ENCODE results near the gene CD226. TPM values are rescaled to one million over a fixed set of nuclear protein-coding genes. Genes with fewer than 3 reads are reported as not detected.

CD226 gene
- total RNA-seq, 1 experiment from 2014 or later = 1.2 TPM

DNA sequence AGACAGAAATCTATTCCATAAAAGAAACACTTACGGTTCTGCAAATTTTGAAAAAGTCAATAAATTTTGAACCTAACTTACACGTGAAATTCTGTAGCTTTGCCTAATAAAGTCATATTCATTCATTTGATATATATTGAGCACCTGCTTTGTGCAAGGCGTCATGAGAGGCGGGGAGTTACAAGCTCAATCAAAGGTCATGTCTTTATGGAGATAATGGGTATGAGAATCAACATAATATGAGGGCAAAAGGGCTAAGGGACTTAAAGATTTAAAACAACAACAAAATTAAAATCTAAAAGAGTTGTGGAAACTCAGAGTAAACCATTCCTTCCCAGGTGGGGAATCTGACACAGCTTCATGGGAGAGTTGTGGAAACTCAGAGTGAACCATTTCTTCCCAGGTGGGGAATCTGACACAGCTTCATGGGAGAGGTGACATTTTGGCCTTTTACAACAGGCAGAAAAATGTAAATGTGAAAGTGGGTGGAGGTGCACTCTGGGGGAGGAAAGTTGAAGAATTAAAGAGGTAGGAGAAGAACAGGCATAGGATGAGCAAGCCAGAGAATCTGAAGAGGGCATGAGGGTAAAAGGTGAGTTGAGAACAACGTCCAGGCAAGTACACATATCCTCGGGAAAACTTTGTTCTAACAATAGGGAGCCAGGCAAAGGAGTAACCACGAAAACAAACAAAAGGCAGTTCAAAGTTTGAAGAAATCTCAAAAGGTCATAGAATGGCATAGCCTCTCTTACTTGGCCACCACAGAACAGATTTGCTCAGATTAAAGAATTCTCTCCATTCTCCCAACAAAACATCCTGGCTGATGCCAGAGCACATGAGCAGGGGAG, 49.5 kb upstream of the CD226 start:
- RAD21 ChIA-PET (ENCODE audit: low non-redundant PET in 1 of 2, low total read pairs in 2 of 2, uncharacterized antibody in 2 of 2, unreplicated experiment in 2 of 2) = no interaction called here
- H3K27me3 ChIP-seq (ENCODE audit: insufficient read depth, low read length) = no peaks in the 10 kb centered on the region
- H4K20me1 ChIP-seq (ENCODE audit: insufficient read depth) = no peaks in the 10 kb centered on the region
- POLR2A ChIA-PET = no interaction called here
- ATAC-seq = no peak
- H2AFZ ChIP-seq (ENCODE audit: low read depth, low read length, poor library complexity, severe bottlenecking) = no peak overlapping the region
- peaks cover 2 to 5% of the 10 kb centered on the region in 2 experiments; a peak in 1 of 4 replicates for H3K36me3 ChIP-seq (ENCODE audit: control insufficient read depth in 1 of 2, insufficient read depth in 2 of 2, low read length in 2 of 2)
- 0 out of 4 replicates have a peak, but pooled peaks cover 0 to 2% of the 10 kb centered on the region in 2 experiments for H3K4me1 ChIP-seq (ENCODE audit: control insufficient read depth in 1 of 2, insufficient read depth in 2 of 2, low read length in 2 of 2)
- no peak overlapping the region for H3K4me2 ChIP-seq (ENCODE audit: low read length)
- no peak for TF ChIP-seq JUND (IDR thresholded peaks at IDR 0.05)
- TF ChIP-seq, protein P1, sequence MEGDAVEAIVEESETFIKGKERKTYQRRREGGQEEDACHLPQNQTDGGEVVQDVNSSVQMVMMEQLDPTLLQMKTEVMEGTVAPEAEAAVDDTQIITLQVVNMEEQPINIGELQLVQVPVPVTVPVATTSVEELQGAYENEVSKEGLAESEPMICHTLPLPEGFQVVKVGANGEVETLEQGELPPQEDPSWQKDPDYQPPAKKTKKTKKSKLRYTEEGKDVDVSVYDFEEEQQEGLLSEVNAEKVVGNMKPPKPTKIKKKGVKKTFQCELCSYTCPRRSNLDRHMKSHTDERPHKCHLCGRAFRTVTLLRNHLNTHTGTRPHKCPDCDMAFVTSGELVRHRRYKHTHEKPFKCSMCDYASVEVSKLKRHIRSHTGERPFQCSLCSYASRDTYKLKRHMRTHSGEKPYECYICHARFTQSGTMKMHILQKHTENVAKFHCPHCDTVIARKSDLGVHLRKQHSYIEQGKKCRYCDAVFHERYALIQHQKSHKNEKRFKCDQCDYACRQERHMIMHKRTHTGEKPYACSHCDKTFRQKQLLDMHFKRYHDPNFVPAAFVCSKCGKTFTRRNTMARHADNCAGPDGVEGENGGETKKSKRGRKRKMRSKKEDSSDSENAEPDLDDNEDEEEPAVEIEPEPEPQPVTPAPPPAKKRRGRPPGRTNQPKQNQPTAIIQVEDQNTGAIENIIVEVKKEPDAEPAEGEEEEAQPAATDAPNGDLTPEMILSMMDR (IDR thresholded peaks at IDR 0.05 in 2 of 3, conservative IDR thresholded peaks at IDR 0.05 in 1 of 3; ENCODE audit: borderline replicate concordance in 1 of 3, insufficient read depth in 1 of 3, low read depth in 2 of 3, low read length in 2 of 3) = no peak
- no peak for TF ChIP-seq ZFX (IDR thresholded peaks at IDR 0.05)
- no peak for TF ChIP-seq SIN3A (IDR thresholded peaks at IDR 0.05; ENCODE audit: low read depth)
- no peak for TF ChIP-seq EZH2 (IDR thresholded peaks at IDR 0.05)
- no peak for TF ChIP-seq POLR2AphosphoS5 (IDR thresholded peaks at IDR 0.05; ENCODE audit: low read depth, low read length)
- no peak for TF ChIP-seq ELF1 (IDR thresholded peaks at IDR 0.05; ENCODE audit: borderline replicate concordance, low read depth)
- TF ChIP-seq SP1 (IDR thresholded peaks at IDR 0.05; ENCODE audit: low read depth) = no peak
- TF ChIP-seq, protein P2, sequence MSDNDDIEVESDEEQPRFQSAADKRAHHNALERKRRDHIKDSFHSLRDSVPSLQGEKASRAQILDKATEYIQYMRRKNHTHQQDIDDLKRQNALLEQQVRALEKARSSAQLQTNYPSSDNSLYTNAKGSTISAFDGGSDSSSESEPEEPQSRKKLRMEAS (IDR thresholded peaks at IDR 0.05) = no peak
- no peak for TF ChIP-seq SRF (IDR thresholded peaks at IDR 0.05; ENCODE audit: low read depth)
- H3K9me2 ChIP-seq (ENCODE audit: insufficient read depth) = no peaks in the 10 kb centered on the region
- intact Hi-C loops (cut with micrococcal nuclease) = no loop called here
- no peak overlapping the region for H3K27ac ChIP-seq (ENCODE audit: low read depth, low read length)
- CTCF ChIA-PET = interaction anchor here (0.6 to 0.8 kb wide), 2 partner anchors 22 to 387 kb away, joined by 3 read pairs; no protein-coding TSS in a partner anchor
- H3K79me2 ChIP-seq (ENCODE audit: insufficient read depth, low read length) = no peaks in the 10 kb centered on the region
- no peak overlapping the region for H3K4me3 ChIP-seq (replicated peaks in 1 of 2; ENCODE audit: low read depth in 1 of 2, low read length in 2 of 2)
- H3K9me3 ChIP-seq (ENCODE audit: control insufficient read depth in 1 of 2, insufficient read depth in 1 of 2, low read depth in 1 of 2, low read length in 2 of 2) = no peaks in the 10 kb centered on the region
- no peak overlapping the region for H3K9ac ChIP-seq (ENCODE audit: low read length)
- BruUV-seq (replicated peaks) = no TSS peak
- DNase-seq (ENCODE audit: low read depth, low spot score) = no peak

All from HCT116 (cell line).